ENCODE measurements around the gene TBCK.
"Not testable (repeated sequence)": the region's sequence is repeated elsewhere in the genome, so short reads cannot be mapped to it uniquely, and the experiment has no call there.

TBCK gene

DNA sequence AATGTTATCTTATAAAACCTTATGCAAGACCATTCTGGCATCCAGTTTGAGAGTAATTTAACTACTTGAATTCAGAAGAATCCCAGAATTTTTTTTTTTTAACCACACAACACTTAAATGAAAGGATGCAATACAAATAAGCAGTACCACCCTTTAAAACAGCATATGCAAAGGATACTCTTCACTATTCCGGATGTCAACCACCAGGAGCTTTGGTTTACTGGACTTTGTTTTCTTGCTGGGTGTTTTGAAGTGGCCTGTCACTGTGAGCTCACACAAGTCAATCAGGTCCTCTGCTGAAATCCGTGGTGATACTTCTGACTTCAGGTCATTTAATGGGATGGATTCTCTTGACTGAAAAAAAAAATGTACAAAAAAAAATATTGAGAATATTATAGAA lies 200.0 kb downstream of the TBCK start:
- no peak for DNase-seq
- Histone ChIP-seq H3K36me3 (replicated peaks) (no peaks in the 10 kb centered on the region), H3K27me3 (replicated peaks) (no peaks in the 10 kb centered on the region), H3K4me3 (ENCODE audit: low read depth, low read length) (no peak overlapping the region), H3K27ac (no peak overlapping the region)
- TF ChIP-seq, protein P1, sequence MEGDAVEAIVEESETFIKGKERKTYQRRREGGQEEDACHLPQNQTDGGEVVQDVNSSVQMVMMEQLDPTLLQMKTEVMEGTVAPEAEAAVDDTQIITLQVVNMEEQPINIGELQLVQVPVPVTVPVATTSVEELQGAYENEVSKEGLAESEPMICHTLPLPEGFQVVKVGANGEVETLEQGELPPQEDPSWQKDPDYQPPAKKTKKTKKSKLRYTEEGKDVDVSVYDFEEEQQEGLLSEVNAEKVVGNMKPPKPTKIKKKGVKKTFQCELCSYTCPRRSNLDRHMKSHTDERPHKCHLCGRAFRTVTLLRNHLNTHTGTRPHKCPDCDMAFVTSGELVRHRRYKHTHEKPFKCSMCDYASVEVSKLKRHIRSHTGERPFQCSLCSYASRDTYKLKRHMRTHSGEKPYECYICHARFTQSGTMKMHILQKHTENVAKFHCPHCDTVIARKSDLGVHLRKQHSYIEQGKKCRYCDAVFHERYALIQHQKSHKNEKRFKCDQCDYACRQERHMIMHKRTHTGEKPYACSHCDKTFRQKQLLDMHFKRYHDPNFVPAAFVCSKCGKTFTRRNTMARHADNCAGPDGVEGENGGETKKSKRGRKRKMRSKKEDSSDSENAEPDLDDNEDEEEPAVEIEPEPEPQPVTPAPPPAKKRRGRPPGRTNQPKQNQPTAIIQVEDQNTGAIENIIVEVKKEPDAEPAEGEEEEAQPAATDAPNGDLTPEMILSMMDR (IDR thresholded peaks at IDR 0.05; ENCODE audit: low read depth, low read length, missing control alignments) = no peak
- in situ Hi-C loops (cut with HindIII; ENCODE audit: low pct_ligation_motif_present, low sequenced_read_pairs) = no loop called here

DNA sequence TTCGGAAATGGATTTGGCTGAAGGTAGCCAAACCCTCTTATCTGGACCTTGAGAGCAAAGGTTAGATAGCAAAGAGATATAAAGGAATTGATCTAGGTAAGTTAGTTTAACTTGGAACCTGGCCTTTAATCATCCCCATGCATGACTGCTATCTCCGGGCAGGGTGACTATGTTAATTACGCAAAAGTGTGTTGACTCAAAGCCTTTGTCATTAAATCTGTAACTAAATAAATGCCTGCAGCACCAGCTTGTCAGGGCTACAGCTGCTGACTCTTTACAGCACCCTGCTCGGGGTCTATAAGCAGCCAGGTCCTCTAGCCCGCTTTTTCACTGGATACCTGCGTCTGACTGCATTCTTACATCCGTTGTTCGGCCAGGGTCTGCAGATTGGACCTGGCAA lies 201.7 kb downstream of the TBCK start:
- Histone ChIP-seq H3K36me3 (replicated peaks) (no peaks in the 10 kb centered on the region), H3K27me3 (replicated peaks) (no peaks in the 10 kb centered on the region), H3K4me3 (ENCODE audit: low read depth, low read length) (no peak overlapping the region), H3K27ac (no peak overlapping the region)
- in situ Hi-C loops (cut with HindIII; ENCODE audit: low pct_ligation_motif_present, low sequenced_read_pairs) = no loop called here
- TF ChIP-seq, protein P1 (IDR thresholded peaks at IDR 0.05; ENCODE audit: low read depth, low read length, missing control alignments) = no peak
- no peak for DNase-seq

DNA sequence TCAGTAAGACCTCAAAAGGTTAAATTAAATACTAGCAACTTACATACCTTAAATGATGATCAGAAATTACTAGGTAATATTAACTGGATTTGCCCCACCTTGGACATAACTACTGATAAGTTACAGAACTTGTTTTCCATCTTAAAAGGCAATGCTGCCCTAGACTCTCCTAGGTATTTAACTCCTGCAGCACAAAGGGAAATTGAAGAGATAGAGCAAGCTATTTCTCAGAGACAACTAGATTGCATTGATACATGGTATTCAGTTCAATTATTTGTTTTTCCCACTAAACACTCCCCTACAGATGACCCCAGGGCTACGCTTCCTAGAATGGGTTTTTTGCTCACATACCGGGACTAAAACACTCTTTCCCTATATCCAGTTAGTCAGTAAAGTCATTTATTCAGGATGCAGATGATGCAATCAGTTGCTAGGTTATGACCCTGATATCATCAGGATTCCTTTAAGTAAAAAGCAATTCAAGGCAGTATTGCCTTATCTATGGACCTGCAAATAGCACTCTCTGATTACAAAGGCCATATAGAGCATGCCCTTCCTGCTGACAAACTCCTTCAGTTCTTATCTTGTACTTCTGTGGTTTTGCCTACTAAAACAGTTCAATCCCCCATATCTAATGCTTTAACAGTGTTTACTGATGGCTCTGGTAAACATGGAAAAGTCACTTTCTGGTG lies 204.1 kb downstream of the TBCK start:
- DNase-seq; H3K36me3 ChIP-seq (replicated peaks); in situ Hi-C loops (cut with HindIII; ENCODE audit: low pct_ligation_motif_present, low sequenced_read_pairs); H3K4me3 ChIP-seq (ENCODE audit: low read depth, low read length); H3K27me3 ChIP-seq (replicated peaks); H3K27ac ChIP-seq: not testable (repeated sequence)

DNA sequence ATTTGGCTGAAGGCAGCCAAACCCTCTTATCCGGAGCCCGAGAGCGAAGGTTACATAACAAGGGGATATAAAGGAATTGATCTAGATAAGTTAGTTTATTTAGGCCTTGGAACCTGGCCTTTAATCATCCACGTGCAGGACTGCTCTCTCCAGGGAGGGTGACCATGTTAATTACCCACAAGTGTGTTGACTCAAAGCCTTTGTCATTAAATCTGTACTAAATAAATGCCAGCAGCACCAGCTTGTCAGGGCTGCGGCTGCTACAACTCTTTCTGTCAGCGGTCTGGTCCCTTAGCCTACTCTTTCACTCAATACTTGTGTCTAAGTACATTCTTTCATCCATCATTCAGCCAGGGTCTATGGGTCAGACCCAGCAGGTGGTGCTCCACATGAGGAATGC lies 206.1 kb downstream of the TBCK start:
- TF ChIP-seq, protein P1 (IDR thresholded peaks at IDR 0.05; ENCODE audit: low read depth, low read length, missing control alignments) = no peak
- no peak overlapping the region for H3K4me3 ChIP-seq (ENCODE audit: low read depth, low read length)
- DNase-seq = no peak
- no peaks in the 10 kb centered on the region for H3K36me3 ChIP-seq (replicated peaks)
- in situ Hi-C loops (cut with HindIII; ENCODE audit: low pct_ligation_motif_present, low sequenced_read_pairs) = no loop called here
- no peak overlapping the region for H3K27ac ChIP-seq
- no peaks in the 10 kb centered on the region for H3K27me3 ChIP-seq (replicated peaks)

DNA sequence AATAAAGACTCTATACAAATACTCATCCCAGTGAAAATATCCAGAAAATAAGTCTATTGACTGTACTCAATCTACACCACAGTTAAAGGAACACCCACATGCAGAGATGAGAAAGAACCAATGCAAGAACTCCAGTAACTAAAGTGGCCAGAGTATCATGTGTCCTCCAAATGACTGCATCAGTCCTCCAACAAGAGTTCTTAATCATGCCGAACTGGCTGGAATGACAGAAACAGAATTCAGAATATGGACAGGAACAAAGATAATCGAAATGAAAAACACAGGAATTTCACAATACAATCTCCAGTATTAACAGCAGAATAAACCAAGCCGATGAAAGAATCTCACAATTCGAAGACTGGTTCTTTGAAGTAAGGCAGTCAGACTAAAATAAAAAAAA lies 210.3 kb downstream of the TBCK start:
- Histone ChIP-seq H3K36me3 (replicated peaks) (no peaks in the 10 kb centered on the region), H3K27ac (no peak overlapping the region), H3K4me3 (ENCODE audit: low read depth, low read length) (no peak overlapping the region), H3K27me3 (replicated peaks) (no peaks in the 10 kb centered on the region)
- DNase-seq = no peak
- in situ Hi-C loops (cut with HindIII; ENCODE audit: low pct_ligation_motif_present, low sequenced_read_pairs) = no loop called here
- TF ChIP-seq, protein P1 (IDR thresholded peaks at IDR 0.05; ENCODE audit: low read depth, low read length, missing control alignments) = no peak

DNA sequence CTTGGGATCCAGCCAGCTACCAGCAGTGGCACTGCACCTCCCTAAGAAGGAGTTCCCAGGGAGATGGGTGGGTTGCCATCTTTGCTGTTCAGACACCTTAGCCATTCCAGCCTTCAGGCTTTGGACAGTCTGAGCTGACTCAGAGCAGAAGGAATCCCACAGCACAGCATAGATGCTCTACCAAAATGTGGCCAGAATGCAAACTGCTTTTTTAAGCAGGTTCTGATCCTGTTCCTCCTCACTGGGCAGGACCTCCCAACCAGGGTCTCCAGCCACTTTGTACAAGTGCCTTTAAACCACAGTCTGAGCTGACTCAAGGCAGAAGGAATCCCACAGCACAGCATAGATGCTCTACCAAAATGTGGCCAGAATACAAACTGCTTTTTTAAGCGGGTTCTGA lies 211.7 kb downstream of the TBCK start:
- no peak for DNase-seq
- in situ Hi-C loops (cut with HindIII; ENCODE audit: low pct_ligation_motif_present, low sequenced_read_pairs) = no loop called here
- Histone ChIP-seq H3K4me3 (ENCODE audit: low read depth, low read length) (no peak overlapping the region), H3K36me3 (replicated peaks) (no peaks in the 10 kb centered on the region), H3K27me3 (replicated peaks) (no peaks in the 10 kb centered on the region), H3K27ac (no peak overlapping the region)
- TF ChIP-seq, protein P1 (IDR thresholded peaks at IDR 0.05; ENCODE audit: low read depth, low read length, missing control alignments) = no peak
